GM18909 (cell line): Measurements from ENCODE around the gene EPAS1.
"Not testable (repeated sequence)": the region's sequence is repeated elsewhere in the genome, so short reads cannot be mapped to it uniquely, and the experiment has no call there.

ENCODE experiments used
- ATAC-seq: cut with Tn5 transposase; IDR thresholded peaks from one replicate; pipeline ENCODE4 v1.9.1; 2021; ENCODE audit warnings: mild to moderate bottlenecking; ENCODE audit not compliant: unreplicated experiment, poor library complexity

The EPAS1 gene

DNA sequence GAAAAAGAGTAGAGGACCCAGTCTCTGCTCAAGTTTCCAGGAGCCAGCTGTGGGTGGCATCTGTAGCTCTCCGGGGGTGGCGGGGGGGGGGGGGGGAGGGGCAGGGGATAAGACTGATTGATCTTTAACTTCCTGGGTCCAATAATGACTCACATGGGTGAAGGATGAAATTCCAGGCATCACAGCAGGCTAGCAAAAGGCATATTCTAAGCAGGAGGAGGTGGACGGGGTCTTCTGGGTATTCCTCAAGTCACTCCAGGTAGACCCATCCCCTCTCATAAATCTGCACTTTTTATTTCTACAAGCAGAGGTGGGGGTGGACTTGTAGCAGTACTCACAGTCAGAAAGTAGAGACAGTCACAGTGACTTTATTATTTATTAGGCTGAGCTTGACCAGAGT is 96.7 kb downstream of the EPAS1 start:
- no peak for ATAC-seq

GRCh38 chr2:46394649-46395510 is 97.7 kb downstream of the EPAS1 start:
- ATAC-seq = no peak

- not testable (repeated sequence) for ATAC-seq
Observed at GRCh38 chr2:46395730-46396129, 98.5 kb downstream of the EPAS1 start.

DNA sequence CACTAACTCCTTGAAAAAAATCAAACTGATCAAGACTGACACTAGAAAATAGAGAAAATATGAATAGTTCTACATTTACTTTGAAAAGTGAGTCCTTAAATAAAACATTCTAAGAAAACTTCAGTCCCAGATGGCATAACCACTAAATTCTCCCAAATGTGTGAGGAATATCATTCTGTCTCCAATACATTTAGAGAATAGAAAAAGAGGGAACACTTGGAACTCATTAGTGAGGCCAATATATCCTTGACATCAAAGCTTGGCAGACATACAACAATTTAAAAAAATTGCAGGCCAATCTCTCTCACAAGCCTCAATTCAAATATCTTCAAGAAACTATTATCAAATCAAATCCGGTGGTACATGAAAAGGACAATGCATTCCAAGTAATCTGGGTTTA is 102.8 kb downstream of the EPAS1 start:
- no peak for ATAC-seq

DNA sequence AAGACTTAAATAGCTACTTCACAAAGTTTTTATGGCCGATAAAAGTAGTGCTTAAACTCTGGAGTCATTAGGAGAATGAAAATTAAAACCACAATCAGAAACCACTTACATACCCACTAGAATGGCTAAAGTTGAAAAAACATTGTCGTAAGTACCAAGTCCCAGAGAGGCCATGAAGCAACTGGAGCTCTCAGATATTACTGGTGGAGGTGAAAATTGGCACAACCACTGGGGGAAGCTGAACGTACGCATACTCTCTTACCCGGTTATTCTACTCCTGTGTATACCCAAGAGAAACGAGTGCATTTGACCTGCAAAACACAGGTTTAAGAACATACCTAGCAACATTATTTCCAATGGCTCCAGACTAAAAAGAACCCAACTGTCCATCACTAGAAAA is 105.7 kb downstream of the EPAS1 start:
- ATAC-seq = no peak

DNA sequence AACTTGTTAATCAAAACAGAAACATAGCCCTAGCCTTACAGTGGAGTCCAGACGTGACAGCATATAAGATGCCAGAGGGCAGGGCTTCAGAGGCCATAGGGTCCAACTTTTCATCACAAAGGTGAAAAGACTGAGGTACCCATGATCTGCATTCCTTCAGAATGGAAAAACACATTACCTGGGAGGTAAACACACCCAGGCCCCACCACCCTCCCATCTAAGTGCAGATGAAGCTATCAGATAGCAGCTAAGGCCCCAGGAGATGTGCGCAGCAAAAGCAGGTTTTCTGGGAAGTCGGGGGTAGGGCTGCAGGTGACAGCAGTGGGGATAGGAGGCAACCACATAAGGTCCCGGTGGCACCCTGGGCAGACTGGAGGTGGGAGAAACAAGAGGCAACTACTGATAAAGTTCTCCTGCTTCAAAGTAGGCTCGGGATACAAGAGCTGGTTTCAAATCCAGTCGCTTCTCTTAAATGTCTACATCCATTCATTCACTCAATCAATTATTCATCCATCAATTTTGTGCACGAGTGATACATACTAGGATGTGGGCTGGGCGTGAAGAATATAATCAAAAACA is 107.1 kb downstream of the EPAS1 start:
- ATAC-seq = no peak

DNA sequence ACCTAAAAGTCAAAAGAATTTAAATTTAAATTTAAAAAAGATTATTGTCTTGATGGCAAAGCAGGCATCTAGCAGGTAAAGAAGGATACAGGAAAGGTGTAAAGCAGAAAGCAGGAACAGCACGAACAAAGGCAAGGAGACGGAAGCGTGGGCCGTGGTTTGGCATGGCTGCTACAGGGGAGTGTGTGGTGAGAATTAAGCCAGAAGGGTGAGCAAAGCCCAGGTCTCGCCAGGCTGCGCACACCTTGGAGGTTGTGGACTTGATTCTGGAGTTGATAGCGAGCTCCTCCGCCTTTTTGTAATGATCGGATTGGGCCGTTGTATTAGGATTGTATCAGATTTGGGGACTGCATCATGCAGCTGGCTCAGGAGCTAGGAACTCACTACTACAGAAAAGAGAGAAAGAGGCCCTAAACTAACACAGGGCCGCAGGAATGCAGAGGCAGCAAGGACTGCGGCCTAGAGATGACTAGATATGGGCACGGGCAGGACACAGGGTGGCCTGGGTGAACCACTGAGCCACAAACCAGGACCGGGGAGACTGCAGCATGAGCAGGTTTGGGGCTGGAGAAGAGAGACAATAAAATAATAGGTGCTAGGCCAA is 110.7 kb downstream of the EPAS1 start:
- ATAC-seq = no peak

GRCh38 chr2:46409756-46410155 is 112.5 kb downstream of the EPAS1 start:
- ATAC-seq = no peak

GRCh38 chr2:46410273-46411244 is 113.4 kb downstream of the EPAS1 start:
- no peak for ATAC-seq

GRCh38 chr2:46411245-46411641 is 114.0 kb downstream of the EPAS1 start:
- no peak for ATAC-seq

GRCh38 chr2:46411985-46412384 is 114.8 kb downstream of the EPAS1 start:
- no peak for ATAC-seq

DNA sequence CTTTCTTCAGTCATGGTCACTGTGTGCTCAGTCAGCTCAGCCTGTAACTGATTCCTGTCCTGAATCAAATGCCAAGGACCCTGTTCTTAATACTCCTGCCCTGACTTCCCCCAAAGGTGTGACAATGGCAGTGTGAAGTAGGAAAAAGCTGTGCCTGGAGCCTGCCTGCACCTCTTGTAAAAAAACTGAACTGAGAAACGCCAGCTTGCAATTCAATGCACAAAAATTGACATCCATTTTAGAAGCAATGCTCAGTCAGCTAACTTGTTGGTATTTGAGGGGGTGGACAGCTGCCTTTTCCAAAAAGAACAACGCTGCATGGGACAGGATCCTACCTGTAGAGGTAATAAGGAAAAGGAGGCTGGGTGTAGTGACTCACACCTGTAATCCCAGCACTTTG is 115.9 kb downstream of the EPAS1 start:
- ATAC-seq = no peak

DNA sequence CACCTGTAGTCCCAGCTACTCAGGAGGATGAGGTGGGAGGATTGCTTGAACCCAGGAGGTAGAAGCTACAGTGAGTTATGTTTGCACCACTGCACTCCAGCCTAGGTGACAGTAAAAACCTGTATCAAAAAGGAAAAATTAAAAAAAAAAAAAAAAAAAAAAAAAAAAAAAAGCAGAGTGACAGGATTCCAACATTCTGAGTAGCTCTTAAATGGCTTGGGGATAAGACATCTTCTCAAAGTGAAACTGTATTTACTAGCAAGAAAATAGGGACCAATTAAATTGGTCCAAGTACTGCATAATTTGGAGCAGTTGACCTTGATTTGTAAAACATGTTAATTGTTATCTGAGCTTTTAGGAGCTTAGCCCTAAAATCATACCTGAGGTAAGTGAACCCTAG is 116.4 kb downstream of the EPAS1 start:
- ATAC-seq = no peak

DNA sequence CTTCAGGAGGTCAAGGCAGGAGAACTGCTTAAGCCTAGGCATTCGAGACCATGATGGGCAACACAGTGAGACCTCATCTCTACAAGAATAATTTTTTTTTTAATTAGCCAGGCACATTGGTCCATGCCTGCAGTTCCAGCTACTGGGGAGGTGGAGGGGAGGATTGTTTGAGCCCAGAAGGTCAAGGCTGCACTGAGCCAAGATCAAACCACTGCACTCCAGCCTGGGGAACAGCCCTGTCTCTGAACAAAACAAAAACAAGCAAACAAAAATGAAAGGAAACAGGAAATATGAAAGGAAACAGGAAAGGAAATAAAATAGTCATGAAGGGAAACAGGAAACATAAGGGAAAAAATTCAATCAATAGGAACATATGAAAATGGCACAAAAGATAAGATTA is 117.5 kb downstream of the EPAS1 start:
- no peak for ATAC-seq

DNA sequence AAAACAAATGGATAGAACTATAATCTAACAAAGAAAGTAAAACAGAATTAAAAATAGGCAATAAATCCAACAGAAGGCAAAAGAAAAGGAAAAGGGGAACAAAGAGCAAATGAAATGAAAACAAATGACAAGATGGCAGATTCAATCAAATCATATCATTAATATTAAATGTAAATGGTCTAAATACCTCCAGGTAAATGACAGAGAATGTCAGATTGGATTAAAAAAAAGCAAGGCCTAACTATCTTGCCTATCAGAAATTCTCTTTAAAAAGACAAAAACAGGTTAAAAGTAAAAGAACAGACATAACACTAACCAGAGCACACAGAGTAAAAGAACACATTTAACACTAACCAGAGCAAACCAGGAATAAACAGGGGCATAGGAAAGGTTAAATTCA is 119.1 kb downstream of the EPAS1 start:
- ATAC-seq = no peak

DNA sequence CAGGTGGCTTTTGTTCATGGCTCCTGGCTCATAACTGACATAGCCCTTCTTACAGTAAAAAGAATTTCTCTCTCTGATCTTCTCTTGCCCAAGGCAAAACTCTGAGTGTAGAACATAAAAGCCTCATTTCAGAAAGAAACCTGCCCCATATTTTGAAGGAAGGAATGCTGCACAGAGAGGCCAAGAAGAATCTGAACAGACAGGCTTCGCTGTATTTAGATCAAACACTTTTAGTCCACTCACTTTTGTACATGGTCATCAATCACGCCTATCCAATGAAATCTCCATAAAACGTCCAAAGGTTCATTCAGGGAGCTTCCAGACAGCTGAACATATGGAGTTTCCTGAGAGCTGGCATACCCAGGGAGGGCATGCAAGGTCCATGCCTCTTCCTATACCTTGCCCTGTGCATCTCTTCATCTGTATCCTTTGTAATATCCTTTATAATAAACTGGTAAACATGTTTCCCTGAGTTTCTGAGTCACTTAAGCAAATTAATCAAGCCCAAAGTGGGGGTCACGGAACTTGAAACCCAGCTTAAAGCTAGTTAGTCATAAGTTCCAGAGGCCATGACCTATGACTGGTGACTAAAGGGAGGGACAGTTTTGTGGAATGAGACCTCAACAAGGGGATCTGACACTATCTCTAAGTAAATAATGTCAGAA is 119.7 kb downstream of the EPAS1 start:
- ATAC-seq = no peak

GRCh38 chr2:46420945-46421344 is 123.7 kb downstream of the EPAS1 start:
- no peak for ATAC-seq

DNA sequence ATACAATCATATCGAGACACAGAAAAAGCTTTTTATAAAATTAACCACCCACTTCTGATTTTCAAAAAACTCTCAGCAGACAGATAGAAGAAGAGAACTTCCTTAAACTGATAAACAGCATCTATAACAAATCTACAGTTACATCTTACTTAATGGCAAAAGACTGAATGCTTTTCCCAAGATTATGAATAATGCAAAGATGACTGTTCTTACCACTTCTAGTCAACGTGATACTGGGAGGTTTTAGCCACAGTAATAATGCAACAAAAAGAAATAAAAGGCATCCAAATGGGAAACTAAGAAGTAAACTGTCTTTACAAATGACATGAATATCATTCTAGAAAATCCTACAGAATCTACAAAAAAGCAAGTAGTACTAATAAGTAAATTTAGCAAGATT is 124.2 kb downstream of the EPAS1 start:
- ATAC-seq = no peak

DNA sequence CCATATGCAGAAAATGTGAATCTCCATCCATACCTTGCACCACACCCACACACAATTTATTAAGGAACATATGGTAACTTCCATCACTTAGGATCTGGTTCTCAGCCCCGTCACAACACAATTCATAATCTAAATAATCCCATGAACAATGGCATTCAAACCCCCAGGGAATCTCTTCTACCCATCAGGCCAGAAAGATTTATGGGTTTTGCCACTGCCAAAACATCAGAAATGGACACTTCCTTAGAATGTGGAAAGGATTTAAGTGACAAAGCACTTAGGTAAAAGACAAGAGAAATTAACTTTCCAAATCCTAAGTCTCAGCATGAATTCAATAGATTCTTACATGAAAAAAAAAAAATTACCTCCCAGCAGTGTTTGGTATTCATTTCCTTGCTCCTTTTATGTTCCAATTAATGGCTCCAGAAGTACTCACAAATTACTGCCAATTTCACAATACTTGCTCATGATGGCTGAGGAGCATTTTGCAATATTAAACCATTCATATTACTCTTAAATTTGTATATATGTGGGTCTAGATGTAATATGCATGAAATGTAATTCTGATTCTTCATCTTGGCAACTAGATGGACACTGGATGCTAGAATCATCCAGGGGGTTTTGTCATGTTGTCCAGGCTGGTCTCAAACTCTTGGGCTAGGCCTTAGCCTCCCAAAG is 125.6 kb downstream of the EPAS1 start:
- ATAC-seq = no peak
